ENCODE data around the gene CPO.
A peak's percentile ranks its signal among the peaks of the same experiment; 100 is the strongest.

Gene CPO

GRCh38 chr2:206989311-206989710 lies 50.0 kb downstream of the CPO start:
- no peak for DNase-seq (ENCODE audit: insufficient read length, low spot score)
- TF ChIP-seq, protein P1, sequence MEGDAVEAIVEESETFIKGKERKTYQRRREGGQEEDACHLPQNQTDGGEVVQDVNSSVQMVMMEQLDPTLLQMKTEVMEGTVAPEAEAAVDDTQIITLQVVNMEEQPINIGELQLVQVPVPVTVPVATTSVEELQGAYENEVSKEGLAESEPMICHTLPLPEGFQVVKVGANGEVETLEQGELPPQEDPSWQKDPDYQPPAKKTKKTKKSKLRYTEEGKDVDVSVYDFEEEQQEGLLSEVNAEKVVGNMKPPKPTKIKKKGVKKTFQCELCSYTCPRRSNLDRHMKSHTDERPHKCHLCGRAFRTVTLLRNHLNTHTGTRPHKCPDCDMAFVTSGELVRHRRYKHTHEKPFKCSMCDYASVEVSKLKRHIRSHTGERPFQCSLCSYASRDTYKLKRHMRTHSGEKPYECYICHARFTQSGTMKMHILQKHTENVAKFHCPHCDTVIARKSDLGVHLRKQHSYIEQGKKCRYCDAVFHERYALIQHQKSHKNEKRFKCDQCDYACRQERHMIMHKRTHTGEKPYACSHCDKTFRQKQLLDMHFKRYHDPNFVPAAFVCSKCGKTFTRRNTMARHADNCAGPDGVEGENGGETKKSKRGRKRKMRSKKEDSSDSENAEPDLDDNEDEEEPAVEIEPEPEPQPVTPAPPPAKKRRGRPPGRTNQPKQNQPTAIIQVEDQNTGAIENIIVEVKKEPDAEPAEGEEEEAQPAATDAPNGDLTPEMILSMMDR (IDR thresholded peaks at IDR 0.05; ENCODE audit: insufficient read depth, missing control alignments) = peak; percentile 66

GRCh38 chr2:206990360-206990759 lies 51.0 kb downstream of the CPO start:
- FAIRE-seq (no peak), DNase-seq (ENCODE audit: insufficient read length, low spot score) (no peak)
- TF ChIP-seq, protein P1 (IDR thresholded peaks at IDR 0.05; ENCODE audit: insufficient read depth, missing control alignments) = no peak

More at GRCh38 chr2:206989311-206989710, 50.0 kb downstream of the CPO start:
- FAIRE-seq = no peak

- no peak for DNase-seq (ENCODE audit: insufficient read length, low spot score)
- TF ChIP-seq, protein P1 (IDR thresholded peaks at IDR 0.05; ENCODE audit: insufficient read depth, missing control alignments) = no peak
- FAIRE-seq = no peak
These were observed 51.8 kb downstream of the CPO start for GRCh38 chr2:206991070-206991469.

DNA sequence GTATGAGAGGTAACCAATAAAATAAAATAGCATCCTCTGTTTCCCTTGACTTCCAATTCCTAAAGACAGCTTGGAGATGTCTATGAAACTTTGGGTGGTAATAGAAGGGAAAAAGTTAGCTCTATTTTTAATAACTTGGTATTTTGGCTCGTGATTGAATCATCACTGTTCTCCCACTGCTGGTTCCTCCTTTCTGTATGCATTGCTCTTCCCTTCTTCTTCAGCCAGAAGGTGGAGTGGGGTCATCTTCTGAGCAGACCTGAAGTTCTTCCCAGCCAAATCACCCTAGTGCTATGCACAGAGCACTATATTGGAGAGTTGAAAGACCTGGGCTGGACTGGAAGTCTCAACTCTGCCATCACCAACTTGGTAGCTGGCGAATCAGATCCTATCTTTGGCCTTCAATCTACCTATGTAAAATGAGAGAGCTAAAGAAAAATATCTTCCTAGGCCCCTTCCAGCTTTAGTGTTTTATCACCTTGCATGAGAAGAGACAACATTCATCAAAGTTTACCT lies 54.1 kb downstream of the CPO start:
- DNase-seq (ENCODE audit: insufficient read length, low spot score) = no peak
- TF ChIP-seq, protein P1 (IDR thresholded peaks at IDR 0.05; ENCODE audit: insufficient read depth, missing control alignments) = no peak
- FAIRE-seq = no peak

DNA sequence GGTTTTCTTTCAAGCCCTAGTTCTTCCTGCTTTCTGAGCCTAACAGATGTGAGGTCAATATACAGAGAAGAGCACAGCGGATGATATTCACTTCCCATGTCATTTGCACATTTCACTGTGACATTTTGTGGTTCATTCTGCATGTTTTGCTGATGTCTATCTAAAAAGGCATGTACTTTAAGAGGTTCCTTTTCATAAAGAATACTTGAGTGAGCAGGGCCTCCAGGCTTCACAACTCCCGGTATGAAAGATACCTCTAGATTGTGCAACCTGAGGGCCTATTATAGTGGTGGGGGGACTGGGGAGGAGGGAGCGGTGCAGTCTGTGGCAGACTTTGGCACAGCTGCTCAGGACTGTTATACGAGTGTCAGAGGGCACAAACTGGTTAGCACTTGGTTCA lies 54.6 kb downstream of the CPO start:
- TF ChIP-seq, protein P1 (IDR thresholded peaks at IDR 0.05; ENCODE audit: insufficient read depth, missing control alignments) = no peak
- FAIRE-seq = no peak
- DNase-seq (ENCODE audit: insufficient read length, low spot score) = no peak

DNA sequence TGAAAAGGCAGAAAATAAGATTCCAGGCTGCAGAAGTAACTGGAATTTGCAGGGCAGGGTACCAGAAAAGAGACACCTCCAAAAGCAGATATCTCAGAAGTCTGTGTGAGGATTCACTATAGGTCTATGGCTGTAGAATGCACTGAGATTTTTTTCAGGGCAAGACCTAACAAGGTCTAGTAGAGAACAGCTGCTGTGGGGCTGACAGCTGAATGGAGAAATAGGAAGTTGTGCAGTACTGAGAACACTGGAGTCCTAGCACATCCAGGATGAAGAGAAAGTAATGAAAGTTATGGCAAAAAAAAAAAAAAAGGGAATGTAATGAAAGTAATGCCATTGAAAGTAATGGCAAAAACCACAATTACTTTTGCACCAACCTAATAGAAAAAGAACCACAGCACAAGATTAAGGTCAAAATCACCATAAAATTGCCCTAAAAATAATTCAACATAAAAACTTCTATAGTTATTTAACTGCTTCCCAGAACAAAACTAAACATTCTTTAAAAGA lies 57.3 kb downstream of the CPO start:
- TF ChIP-seq, protein P1 (IDR thresholded peaks at IDR 0.05; ENCODE audit: insufficient read depth, missing control alignments) = no peak
- DNase-seq (ENCODE audit: insufficient read length, low spot score) (no peak), FAIRE-seq (no peak)

DNA sequence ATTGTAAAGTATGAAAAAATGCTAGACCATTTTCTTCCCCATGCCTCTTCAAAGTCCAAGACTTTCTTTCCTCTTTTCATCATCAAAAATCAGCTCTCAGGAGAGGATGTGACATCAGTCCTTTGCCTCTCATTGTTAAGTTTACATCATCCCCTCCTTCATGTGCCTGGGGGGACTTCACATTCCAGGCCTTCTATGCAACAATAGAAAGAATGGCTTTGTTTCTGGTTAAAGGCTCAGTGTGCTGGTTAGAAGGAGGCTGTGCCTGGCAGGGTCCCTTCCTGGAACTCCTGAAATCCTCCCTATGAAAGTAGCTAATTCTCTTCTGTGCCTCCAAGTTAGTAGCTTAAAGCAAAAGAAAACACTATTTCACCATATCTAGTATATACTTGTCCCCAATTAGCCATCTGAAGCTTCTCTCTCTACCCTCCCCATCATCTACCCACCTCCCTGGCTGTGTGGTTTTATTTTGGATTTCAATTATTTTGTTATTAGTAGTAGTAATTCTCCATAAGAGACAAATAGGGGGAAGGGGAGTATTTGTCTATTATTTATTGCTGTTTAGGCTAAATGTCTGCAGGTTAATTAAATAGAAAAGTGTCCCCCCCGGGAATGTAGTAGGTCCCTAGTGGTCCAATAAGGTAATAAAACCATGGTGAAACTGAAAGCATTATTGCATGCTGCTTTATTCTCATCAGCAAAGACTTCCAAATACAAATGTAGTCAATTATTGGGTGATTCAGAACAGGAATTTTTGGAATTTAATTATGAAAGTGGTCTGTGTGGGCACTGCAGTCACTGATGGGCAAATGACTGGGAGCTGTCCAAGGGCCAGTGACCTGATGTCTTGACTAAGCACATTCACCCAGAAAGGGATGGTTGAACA lies 69.0 kb downstream of the CPO start:
- TF ChIP-seq, protein P1 (IDR thresholded peaks at IDR 0.05; ENCODE audit: insufficient read depth, missing control alignments) = no peak
- no peak for FAIRE-seq
- DNase-seq (ENCODE audit: insufficient read length, low spot score) = no peak
